Endothelial cell of hepatic sinusoid (primary cell): Measurements from ENCODE around the gene PLSCR5.

Source experiments
- in situ Hi-C: cut with HindIII; loops from 2 replicates; pipeline ENCODE4 v1.10.0; 2017; ENCODE audit warnings: low sequenced_read_pairs

PLSCR5 gene

GRCh38 chr3:146605106-146605505 is at the start of gene PLSCR5:
PLSCR5 (minus strand) TSS chr3:146605346; CDS start chr3:146605212, 134 bp downstream.
- in situ Hi-C loops = no loop called here

GRCh38 chr3:146653978-146654377 is 48.8 kb upstream of the PLSCR5 start:
- in situ Hi-C loops = no loop called here

- in situ Hi-C loops = no loop called here
These were observed 45.7 kb upstream of the PLSCR5 start for GRCh38 chr3:146650691-146651442.

- in situ Hi-C loops = no loop called here
These were observed 41.1 kb upstream of the PLSCR5 start for GRCh38 chr3:146646261-146646660.

- in situ Hi-C loops = no loop called here
These were observed 36.1 kb upstream of the PLSCR5 start for GRCh38 chr3:146640955-146641867.

- in situ Hi-C loops = no loop called here
These were observed 35.2 kb upstream of the PLSCR5 start for GRCh38 chr3:146640361-146640760.

GRCh38 chr3:146638718-146639117 is 33.6 kb upstream of the PLSCR5 start:
- in situ Hi-C loops = no loop called here

- in situ Hi-C loops = no loop called here
These were observed 32.7 kb upstream of the PLSCR5 start for GRCh38 chr3:146637871-146638270.

GRCh38 chr3:146636881-146637280 is 31.7 kb upstream of the PLSCR5 start:
- in situ Hi-C loops = no loop called here

GRCh38 chr3:146634346-146634745 is 29.2 kb upstream of the PLSCR5 start:
- in situ Hi-C loops = no loop called here

GRCh38 chr3:146628671-146629070 is 23.5 kb upstream of the PLSCR5 start:
- in situ Hi-C loops = no loop called here

- in situ Hi-C loops = no loop called here
These were observed 21.4 kb upstream of the PLSCR5 start for GRCh38 chr3:146626403-146627122.

- in situ Hi-C loops = no loop called here
These were observed 20.1 kb upstream of the PLSCR5 start for GRCh38 chr3:146625186-146625775.

GRCh38 chr3:146621723-146622122 is 16.6 kb upstream of the PLSCR5 start:
- in situ Hi-C loops = no loop called here

GRCh38 chr3:146612015-146612414 is 6.9 kb upstream of the PLSCR5 start:
- in situ Hi-C loops = no loop called here

- in situ Hi-C loops = no loop called here
These were observed 6.0 kb upstream of the PLSCR5 start for GRCh38 chr3:146611096-146611495.

GRCh38 chr3:146598535-146598934 is 6.6 kb downstream of the PLSCR5 start:
- in situ Hi-C loops = no loop called here

GRCh38 chr3:146594843-146595482 is 10.2 kb downstream of the PLSCR5 start:
- in situ Hi-C loops = no loop called here

GRCh38 chr3:146593776-146594175 is 11.4 kb downstream of the PLSCR5 start:
- in situ Hi-C loops = no loop called here

GRCh38 chr3:146590521-146590920 is 14.6 kb downstream of the PLSCR5 start:
- in situ Hi-C loops = no loop called here
